ENCODE measurements around the gene SLAMF1. TPM values are rescaled to one million over a fixed set of nuclear protein-coding genes. Genes with fewer than 3 reads are reported as not detected.

SLAMF1 gene
- total RNA-seq, 4 donors from 2014 or later, result 0.57 to 5.0 (median 0.95) TPM

DNA sequence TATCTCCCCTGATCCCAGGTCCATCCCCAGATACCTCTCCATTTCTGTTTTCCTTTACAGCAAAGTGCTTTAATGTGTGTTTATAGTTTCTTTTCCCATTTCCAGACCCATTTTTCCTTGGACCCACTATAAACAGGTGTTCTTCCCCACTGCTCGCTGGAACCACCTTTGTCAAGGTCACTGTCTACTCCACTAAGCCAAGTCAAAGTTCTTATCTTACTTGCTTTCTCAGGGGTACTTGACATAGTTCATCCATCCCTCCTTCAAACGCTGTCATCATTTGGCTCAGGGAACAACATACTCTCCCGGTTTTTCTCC is 8.3 kb downstream of the SLAMF1 start:
- TF ChIP-seq POLR2AphosphoS5 (IDR thresholded peaks at IDR 0.05), result no peak
- no peak for TF ChIP-seq POLR2A (IDR thresholded peaks at IDR 0.05; ENCODE audit: low read depth)
- TF ChIP-seq, protein P1, sequence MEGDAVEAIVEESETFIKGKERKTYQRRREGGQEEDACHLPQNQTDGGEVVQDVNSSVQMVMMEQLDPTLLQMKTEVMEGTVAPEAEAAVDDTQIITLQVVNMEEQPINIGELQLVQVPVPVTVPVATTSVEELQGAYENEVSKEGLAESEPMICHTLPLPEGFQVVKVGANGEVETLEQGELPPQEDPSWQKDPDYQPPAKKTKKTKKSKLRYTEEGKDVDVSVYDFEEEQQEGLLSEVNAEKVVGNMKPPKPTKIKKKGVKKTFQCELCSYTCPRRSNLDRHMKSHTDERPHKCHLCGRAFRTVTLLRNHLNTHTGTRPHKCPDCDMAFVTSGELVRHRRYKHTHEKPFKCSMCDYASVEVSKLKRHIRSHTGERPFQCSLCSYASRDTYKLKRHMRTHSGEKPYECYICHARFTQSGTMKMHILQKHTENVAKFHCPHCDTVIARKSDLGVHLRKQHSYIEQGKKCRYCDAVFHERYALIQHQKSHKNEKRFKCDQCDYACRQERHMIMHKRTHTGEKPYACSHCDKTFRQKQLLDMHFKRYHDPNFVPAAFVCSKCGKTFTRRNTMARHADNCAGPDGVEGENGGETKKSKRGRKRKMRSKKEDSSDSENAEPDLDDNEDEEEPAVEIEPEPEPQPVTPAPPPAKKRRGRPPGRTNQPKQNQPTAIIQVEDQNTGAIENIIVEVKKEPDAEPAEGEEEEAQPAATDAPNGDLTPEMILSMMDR (IDR thresholded peaks at IDR 0.05), result no peak
- no peak for TF ChIP-seq EP300 (IDR thresholded peaks at IDR 0.05)
- peaks cover 0 to 3% (median 0%) of the 10 kb centered on the region in 4 donors for H3K27me3 ChIP-seq
- no peak for DNase-seq (ENCODE audit: extremely low spot score)
- H3K9me3 ChIP-seq, result no peaks in the 10 kb centered on the region
- no peaks in the 10 kb centered on the region for H3K36me3 ChIP-seq
- H3K4me1 ChIP-seq, result no peaks in the 10 kb centered on the region
- intact Hi-C loops (cut with DNase I), result no loop called here
- no peak overlapping the region for H3K4me3 ChIP-seq
- WGBS, result 71% methylated on average over 3 of the region's 3 CpGs
- no peak overlapping the region for H3K27ac ChIP-seq (replicated peaks in 1 of 4)

- Histone ChIP-seq H3K27ac (replicated peaks in 1 of 4) (no peak overlapping the region), H3K4me1 (no peaks in the 10 kb centered on the region), H3K27me3 (peaks cover 0 to 3% (median 0%) of the 10 kb centered on the region in 4 donors), H3K36me3 (no peaks in the 10 kb centered on the region), H3K4me3 (no peak overlapping the region), H3K9me3 (no peaks in the 10 kb centered on the region)
- no peak for DNase-seq (ENCODE audit: extremely low spot score)
- intact Hi-C loops (cut with DNase I), result no loop called here
- 58% methylated on average over 5 of the region's 5 CpGs for WGBS
- TF ChIP-seq EP300 (IDR thresholded peaks at IDR 0.05) (no peak), POLR2A (IDR thresholded peaks at IDR 0.05; ENCODE audit: low read depth) (no peak), POLR2AphosphoS5 (IDR thresholded peaks at IDR 0.05) (no peak)
- TF ChIP-seq, protein P1 (IDR thresholded peaks at IDR 0.05), result no peak
Measured at GRCh38 chr1:160637821-160638539, 8.9 kb downstream of the SLAMF1 start.

- intact Hi-C loops (cut with DNase I), result no loop called here
- TF ChIP-seq EP300 (IDR thresholded peaks at IDR 0.05) (no peak), POLR2AphosphoS5 (IDR thresholded peaks at IDR 0.05) (no peak), POLR2A (IDR thresholded peaks at IDR 0.05; ENCODE audit: low read depth) (no peak)
- TF ChIP-seq, protein P1 (IDR thresholded peaks at IDR 0.05), result no peak
Measured at GRCh38 chr1:160637065-160637464, 9.8 kb downstream of the SLAMF1 start.

GRCh38 chr1:160636547-160636946 is 10.3 kb downstream of the SLAMF1 start:
- TF ChIP-seq, protein P1 (IDR thresholded peaks at IDR 0.05), result no peak
- TF ChIP-seq POLR2AphosphoS5 (IDR thresholded peaks at IDR 0.05), result no peak
- TF ChIP-seq POLR2A (IDR thresholded peaks at IDR 0.05; ENCODE audit: low read depth), result no peak
- TF ChIP-seq EP300 (IDR thresholded peaks at IDR 0.05), result no peak
- no peak for DNase-seq (ENCODE audit: extremely low spot score)
- no peak overlapping the region for H3K27ac ChIP-seq (replicated peaks in 1 of 4)
- peaks cover 0 to 3% (median 0%) of the 10 kb centered on the region in 4 donors for H3K27me3 ChIP-seq
- no peaks in the 10 kb centered on the region for H3K4me1 ChIP-seq
- H3K9me3 ChIP-seq, result no peaks in the 10 kb centered on the region
- intact Hi-C loops (cut with DNase I), result no loop called here
- no peak overlapping the region for H3K4me3 ChIP-seq
- WGBS, result 87% methylated on average over 3 of the region's 3 CpGs
- H3K36me3 ChIP-seq, result no peaks in the 10 kb centered on the region

More at GRCh38 chr1:160637065-160637464, 9.8 kb downstream of the SLAMF1 start:
- H3K36me3 ChIP-seq, result no peaks in the 10 kb centered on the region
- WGBS, result 75% methylated on average over 8 of the region's 8 CpGs
- H3K4me1 ChIP-seq, result no peaks in the 10 kb centered on the region
- no peak overlapping the region for H3K4me3 ChIP-seq
- H3K27me3 ChIP-seq, result peaks cover 0 to 3% (median 0%) of the 10 kb centered on the region in 4 donors
- H3K27ac ChIP-seq (replicated peaks in 1 of 4), result no peak overlapping the region
- DNase-seq (ENCODE audit: extremely low spot score), result no peak
- H3K9me3 ChIP-seq, result no peaks in the 10 kb centered on the region
